GM13977 (cell line): ENCODE results near the gene CDH7.

Experiments
- DNase-seq: peaks from one replicate; pipeline ENCODE4 v3.0.0; 2012; ENCODE audit warnings: low spot score
- in situ Hi-C: fragments of 300-500 bp; cut with MboI; formaldehyde crosslinking; loops from one replicate; pipeline ENCODE4 v1.12.0; 2022; ENCODE audit warnings: low sequenced_read_pairs, low pct_unique_long_range_greater_than_20kb, mixed read lengths, inconsistent platforms; ENCODE audit not compliant: unreplicated experiment
- TF ChIP-seq, protein P1 (sequence below): IDR thresholded peaks from 2 replicates; pipeline ENCODE4 v1.5.1; 2012; ENCODE audit warnings: mild to moderate bottlenecking, control low read depth; ENCODE audit not compliant: insufficient read depth; ENCODE audit errors: extremely low read depth, missing control alignments

CDH7 gene

DNA sequence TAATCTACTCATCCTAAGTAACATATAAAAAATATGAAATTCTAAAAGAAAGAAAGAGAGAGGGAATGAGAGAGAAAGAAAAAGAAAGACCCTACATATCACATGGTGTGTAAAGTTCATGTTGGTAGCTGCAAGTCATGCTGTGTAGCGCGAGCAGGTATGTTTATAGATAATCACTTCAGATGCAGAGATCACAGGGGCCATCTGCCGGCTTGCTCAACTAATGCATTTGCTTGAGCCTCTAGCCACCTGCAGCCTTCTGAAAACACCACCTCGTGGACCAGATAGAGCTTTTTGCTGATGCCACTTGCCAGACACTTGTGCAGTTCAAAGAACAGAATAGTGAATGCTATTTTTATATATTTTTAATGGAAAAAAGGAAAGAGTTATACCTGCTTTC, 37.6 kb downstream of the CDH7 start:
- no peak for DNase-seq
- TF ChIP-seq, protein P1, sequence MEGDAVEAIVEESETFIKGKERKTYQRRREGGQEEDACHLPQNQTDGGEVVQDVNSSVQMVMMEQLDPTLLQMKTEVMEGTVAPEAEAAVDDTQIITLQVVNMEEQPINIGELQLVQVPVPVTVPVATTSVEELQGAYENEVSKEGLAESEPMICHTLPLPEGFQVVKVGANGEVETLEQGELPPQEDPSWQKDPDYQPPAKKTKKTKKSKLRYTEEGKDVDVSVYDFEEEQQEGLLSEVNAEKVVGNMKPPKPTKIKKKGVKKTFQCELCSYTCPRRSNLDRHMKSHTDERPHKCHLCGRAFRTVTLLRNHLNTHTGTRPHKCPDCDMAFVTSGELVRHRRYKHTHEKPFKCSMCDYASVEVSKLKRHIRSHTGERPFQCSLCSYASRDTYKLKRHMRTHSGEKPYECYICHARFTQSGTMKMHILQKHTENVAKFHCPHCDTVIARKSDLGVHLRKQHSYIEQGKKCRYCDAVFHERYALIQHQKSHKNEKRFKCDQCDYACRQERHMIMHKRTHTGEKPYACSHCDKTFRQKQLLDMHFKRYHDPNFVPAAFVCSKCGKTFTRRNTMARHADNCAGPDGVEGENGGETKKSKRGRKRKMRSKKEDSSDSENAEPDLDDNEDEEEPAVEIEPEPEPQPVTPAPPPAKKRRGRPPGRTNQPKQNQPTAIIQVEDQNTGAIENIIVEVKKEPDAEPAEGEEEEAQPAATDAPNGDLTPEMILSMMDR: no peak
- in situ Hi-C loops: no loop called here

DNA sequence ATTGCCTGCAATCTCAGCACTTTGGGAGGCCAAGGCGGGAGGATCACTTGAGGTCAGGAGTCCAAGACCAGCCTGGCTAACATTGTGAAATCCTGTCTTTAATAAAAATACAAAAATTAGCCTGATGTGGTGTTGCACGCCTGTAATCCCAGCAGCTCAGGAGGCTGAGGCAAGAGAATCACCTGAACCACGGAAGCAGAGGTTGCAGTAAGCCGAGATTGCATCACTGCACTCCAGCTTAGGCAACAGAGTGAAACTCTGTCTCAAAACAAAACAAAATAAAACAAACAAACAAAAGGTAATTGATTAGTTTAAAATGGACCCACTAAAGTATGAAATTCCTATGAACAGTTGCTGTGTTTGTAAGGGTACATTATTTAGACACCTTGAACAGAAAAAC, 39.8 kb downstream of the CDH7 start:
- in situ Hi-C loops: no loop called here
- no peak for DNase-seq
- TF ChIP-seq, protein P1: no peak

DNA sequence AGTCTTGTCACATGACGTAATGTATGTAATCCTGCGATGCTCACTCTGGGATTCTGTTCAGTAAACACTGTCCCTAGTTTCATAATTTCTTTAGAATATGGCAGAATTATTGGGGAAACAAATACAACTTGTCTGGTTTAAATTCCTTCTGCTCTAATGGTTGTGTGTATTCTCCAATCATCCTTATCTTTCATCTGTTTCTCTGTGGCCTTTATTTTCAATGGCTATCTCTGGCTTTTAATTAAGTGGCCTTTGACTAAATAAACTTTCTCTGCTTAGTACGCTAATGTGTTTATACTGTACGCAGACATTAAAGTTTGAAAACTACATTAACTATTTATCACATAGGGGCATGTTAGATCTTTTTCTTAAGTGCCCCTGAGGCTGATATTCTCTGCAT, 40.9 kb downstream of the CDH7 start:
- TF ChIP-seq, protein P1: no peak
- in situ Hi-C loops: no loop called here
- DNase-seq: no peak

DNA sequence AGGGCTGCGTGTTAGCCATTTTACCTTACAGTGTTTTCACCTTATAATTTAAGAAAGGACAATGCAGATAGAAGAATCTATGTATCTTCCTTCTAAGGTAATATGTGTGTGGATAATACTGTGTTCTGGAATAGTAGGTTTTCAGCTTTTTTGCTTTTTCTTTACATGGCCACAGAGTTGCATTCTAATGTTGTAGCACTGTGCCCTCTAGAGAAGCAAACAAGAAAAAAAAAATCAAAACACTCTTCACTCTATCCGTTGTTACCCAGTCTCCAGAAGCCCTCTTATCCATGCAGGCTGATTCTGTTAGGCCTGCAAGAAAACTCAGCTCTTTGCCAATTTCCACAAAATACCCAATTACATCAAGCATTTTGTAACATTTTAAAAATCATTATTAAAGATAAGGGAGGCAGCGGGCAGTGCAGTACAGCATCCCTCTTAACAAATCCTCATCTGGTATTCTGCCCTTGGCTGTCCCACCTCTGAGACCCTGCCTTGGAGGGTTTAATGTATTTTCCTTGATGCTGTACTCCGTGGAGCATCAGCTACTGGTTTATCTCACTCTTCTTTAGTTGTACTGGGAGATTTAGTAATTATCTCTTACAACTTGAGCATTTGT, 41.8 kb downstream of the CDH7 start:
- in situ Hi-C loops: no loop called here
- TF ChIP-seq, protein P1: no peak
- no peak for DNase-seq

DNA sequence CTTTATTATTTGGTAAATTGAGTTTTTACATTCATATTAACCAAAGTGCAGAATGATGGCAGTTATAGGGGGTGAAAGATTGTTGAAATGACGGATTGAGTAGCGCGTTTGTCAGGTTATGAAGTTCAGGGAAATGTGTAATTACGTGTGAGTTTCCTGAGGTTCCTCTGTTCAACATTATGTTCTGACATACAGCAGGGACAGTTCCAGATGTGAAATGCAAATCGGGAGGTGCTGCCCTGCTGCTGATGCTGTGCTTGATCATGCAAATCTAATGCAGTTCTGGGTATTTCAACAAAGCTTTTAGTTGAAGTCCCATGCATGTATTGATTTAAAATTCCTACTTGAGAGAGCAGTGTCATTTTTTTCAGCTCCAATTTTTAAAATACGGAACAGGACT, 57.9 kb downstream of the CDH7 start:
- in situ Hi-C loops: no loop called here
- no peak for DNase-seq
- TF ChIP-seq, protein P1: no peak

DNA sequence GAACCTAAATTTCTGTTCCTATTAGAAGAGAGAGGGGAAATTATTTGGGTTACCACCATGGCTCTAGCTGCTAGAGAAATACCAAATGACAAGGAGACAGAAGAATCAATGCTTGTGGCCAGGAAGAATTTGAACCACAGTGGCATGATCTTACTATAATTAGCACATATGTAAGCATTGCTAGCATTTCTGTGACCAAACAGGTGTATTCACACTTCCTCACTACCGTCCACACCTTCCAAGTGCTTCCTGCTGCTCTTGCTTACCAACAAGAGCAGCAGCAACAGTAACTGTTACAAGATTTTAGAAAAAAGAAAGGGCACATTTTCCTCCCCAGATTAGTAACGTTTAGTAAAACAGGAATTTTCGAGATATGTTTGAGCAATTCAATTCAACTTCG, 60.5 kb downstream of the CDH7 start:
- in situ Hi-C loops: no loop called here
- DNase-seq: no peak
- TF ChIP-seq, protein P1: no peak

DNA sequence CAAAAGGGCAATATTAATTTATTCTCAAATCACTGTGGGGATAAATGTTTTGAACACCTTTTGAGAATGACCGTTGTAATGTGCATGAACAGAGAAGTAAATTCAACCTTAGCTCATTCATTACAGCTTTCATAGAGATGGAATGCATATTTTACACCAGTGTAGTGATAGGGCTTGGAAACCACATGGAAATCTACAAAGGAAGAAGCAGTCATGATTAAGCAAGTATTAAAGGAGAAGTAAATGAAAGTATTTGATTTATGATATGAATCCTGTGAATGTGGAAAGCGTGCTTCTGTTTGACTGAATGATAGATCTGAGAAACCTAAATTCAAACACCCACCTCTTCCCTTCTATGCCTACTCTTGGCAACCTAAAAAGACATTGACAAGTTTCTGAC, 64.7 kb downstream of the CDH7 start:
- TF ChIP-seq, protein P1: no peak
- in situ Hi-C loops: no loop called here
- DNase-seq: no peak
